ENCODE data around the gene CFAP99. TPM values are rescaled to one million over a fixed set of nuclear protein-coding genes. Genes with fewer than 3 reads are reported as not detected.

CFAP99 gene
- under 0.01 TPM in 2 replicates for total RNA-seq

DNA sequence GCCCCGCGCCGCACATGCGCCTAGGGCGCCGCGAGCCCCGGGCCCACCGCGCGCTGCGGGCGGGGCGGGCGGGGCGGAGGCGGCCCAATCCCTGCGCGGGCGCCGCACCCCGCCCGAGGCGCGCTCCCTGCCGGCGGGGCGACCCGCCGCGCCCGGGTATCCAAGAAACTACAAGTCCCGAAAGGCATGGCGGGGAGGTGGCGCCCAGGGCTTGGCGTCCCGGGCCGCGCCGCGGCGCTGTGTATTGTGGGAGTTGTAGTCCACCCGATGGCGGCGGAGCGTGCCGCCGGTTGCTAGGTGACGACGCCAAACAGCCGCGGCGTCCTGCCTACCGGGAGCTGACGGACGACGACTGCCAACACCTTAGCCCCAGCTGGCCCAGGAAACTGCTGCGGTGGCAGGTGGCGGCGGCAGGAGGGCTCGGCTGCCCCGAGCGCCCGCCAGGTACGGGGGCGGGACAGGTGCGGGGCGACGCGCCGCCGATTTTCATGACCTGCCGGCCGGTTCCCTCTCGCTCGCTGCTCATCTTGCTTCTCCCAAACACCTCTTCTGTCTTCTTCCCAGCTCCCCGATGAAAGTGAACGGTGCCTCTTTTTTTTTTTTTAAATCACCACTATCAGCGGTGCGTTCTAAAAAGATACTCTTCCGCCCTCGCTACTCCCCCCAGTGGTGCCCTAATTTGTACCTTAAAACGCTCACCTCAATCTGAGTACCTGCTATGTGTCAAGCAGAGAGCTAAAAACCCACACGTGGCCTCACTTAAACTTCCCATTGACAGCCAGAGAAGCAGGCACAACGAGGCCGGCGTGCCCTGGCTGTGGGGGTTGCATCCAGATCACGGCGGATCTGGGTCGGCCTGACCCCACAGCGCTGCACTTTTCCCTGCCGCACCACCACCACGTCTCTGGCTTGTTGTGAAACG lies at the start of gene CFAP99:
Gene CFAP99, plus strand, starts transcription at position 306 of the 922 bp plus-strand sequence.

DNA sequence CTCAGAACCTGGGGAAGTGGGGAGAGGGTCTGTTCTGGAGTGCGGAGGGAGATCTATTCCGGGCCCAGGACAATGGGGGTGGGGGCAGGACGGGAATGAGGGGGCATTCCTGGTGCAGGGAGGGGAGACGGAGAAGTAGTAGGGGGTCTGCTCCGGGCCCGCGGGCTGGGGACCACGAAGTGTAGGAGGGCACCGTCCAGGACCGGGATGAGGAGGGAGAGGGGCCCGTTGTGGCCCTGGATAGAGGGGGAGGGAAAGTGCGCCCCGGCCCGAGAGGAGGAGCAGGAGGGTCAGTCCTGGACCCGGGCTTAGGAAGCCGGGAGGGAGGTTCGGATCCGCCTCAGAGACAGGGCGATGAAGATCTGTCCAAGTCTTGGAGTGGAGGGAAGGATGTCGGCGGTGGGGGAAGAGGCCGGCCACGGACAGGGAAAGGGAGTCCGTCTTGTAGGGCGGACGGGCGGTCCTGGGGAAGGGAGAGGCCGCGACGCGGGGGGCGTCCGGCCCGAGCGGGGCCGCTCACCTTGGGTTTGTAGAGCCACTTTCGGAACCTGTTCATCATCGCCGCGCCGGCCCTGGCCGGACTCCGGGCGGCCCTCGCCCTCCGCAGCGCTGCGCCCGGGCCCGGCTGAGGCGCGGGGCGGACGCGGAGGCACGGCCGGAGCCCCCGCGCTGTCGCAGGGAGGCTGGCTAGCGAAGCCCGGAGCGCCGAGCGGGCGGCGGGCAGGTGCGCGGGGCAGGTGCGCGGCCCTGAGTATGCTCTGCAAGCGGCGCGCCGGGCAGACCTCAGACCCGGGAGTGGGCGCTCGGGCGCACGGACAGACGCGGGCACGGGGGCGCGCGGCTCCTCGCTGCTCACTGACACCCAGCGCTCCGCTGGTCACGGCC lies 748 bp upstream of the CFAP99 start, which contains the start of gene ZFYVE28:
Gene ZFYVE28, minus strand, starts transcription at position 881 of the 885 bp plus-strand sequence. Its CDS starts 322 bp downstream, at position 559.

DNA sequence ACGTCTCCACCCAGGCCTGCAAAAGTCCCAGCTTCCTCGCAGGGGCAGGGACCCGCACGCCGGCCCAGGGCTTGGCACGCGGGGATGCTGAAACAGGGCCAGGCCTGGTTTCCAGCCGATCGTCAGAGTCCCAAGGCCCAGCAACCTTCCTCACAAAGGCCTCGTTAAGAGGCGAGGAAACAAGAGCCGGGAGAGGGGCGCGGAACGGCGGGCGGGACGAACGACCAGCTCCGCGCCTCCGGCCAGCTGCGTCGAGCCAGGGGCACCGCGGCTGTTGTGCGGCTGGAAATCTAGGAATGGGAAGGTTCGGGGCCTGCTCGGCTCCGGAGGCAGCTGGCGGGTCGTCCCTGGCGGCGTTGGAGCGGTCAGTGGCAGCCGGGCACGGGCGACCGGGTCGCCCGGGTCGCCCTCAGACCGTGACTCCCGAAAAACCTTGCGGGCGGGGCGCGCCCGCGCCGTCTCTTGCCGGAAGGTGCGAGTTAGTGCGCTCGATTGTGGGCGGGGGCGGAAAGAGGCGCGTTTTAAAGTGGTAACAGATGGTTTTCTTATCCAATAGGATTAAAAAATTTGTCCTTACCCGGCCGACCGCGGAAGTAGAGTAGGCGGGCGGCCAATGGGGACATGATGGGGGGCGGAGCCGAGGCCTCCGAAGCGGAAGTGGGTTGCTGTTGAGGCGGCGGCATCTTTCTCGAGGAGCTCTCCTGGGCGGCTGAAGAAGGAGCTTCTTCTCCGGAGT lies 49.9 kb downstream of the CFAP99 start, which contains the start of gene RNF4:
Gene RNF4, plus strand, starts transcription at position 651 of the 736 bp plus-strand sequence. CDS start 21,388 bp downstream, outside the sequence.

Other genes with a start within 250 kb of the CFAP99 start
- 3.7 and 15.0 TPM in 2 replicates for gene HAUS3, start 176.8 kb upstream of the CFAP99 start, total RNA-seq
- gene POLN, start 176.8 kb upstream of the CFAP99 start, total RNA-seq: 1.1 and 1.9 TPM in 2 replicates
- 31.4 and 45.7 TPM in 2 replicates for gene MXD4, start 156.8 kb upstream of the CFAP99 start, total RNA-seq
- gene ZFYVE28, start 310 bp upstream of the CFAP99 start, total RNA-seq: 5.3 and 7.4 TPM in 2 replicates
- 87.0 and 144 TPM in 2 replicates for gene RNF4, start 50.2 kb downstream of the CFAP99 start, total RNA-seq
- 19.7 and 24.3 TPM in 2 replicates for gene FAM193A, start 117.7 kb downstream of the CFAP99 start, total RNA-seq